T-helper 2 cell (primary cell): ENCODE data around the gene TMOD4.

Source experiments
- DNase-seq, 5 experiments: peaks; one replicate each; pipeline versions ENCODE4 v3.0.0 to v3.0.0-alpha.2; 2012 to 2022

TMOD4 gene

DNA sequence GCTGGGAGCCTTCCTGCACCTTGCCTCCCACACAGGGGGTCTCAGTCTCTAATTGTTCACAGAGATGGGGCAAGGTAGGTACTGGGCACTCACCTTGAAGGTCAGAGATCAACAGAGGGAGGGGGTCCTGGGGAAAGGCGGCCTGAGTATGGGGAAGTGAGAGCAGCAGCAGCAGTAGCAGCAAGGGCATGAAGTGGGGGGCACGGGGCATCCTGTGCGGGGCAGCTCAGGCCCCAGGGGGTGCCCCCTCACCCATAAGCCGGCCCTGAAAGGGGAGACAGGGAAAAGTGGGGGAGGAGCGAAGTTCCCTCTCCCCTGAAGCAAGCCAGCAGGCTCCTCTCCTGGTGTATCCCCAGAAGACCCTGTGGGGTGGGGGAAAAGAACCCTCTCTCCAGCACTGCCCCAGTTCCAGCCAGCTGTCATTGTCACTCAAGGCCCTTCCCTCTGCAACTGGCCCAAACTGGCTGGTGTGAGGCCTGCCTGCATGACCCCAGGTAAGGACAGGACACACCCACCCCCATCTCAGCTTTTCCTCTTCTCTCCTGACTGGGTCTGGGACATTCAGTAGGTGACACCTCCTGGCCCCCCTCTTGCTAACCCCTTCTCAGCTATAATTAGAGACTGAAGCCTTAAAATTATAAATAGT is 33.2 kb downstream of the TMOD4 start:
- DNase-seq, result no peak

DNA sequence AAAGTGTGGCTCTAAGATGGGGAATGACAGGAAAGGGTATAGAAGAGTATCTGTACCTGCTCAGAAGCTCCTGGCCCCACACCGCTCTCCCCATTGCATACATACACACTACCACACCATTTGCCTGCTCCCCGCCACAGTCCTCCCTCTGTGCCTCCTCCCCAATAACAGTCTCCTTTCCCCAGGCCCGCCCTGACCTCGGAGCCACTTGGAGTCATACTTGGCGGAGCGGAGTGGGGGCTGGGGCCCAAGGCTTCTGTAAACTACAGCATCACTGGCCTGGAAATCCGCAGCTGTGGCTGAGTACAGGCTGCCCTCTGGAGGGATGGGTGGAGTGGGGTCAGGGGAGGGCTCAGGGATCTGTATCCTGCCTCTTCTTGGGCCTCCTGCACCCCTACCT is 38.0 kb downstream of the TMOD4 start:
- DNase-seq, result no peak

DNA sequence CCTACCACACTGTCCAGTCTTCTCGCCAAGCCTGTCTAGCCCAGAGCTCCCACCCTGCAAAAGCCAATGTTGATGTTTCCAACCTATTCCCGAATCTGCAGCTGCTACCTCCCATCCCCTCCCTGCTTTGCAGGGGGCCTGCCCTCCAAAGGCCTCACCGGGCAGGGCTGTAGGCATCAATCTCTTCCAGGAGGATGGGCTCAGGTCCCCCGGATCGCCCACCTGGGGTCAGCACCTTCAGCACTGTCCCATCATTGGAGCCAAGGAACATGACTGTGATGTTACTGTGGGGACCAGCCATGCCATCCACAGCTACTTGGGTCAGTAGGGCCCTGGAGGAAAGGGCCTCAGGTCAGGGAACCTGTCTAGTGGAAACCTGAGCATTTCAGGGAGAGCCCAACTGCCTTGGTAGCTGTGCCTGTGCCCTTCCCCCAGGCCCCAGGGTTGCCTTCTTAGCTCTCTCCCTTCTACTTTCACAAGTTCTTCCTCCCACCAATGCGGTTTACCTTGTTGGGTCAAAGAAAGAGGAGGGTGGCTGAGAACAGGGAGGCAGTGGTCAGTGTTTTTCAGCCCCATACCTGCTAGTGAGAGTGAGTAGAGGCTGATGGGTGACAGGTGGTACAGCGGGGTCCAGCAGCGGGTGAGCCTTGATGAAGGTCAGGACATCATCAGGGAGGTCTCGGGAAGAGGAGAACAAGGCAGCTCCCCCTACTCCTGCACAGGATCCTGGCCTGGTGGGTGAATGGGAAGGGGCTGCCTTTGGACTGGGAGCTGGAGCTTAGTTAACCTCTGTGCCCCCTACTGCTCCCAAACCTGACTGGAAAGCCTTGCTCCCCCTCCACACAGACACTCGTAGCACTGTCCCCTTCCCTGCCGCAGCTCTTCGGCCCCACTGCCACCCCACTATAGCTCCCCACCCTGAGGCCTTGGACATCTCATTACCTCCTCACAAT is 40.1 kb downstream of the TMOD4 start:
- no peak for DNase-seq

DNA sequence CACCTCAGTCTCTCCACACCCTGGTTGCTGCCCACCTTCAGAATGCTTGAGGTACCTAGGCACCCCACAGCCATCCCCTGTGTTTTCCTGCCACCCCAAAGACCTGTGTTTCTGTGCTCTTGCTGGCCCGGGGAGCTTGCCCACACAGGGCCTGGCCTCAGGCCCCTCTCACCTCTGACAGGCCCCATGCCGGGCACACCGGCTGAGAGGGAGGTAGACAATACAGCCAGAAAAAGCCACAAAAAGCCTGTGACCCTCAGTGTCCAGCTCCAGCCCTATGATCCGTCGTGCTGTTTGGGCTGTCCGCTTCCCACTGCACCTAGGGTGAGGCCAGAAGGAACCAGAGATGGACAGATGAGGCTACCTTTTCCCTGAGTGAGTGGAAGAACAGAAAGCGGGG is 40.8 kb downstream of the TMOD4 start:
- no peak for DNase-seq

DNA sequence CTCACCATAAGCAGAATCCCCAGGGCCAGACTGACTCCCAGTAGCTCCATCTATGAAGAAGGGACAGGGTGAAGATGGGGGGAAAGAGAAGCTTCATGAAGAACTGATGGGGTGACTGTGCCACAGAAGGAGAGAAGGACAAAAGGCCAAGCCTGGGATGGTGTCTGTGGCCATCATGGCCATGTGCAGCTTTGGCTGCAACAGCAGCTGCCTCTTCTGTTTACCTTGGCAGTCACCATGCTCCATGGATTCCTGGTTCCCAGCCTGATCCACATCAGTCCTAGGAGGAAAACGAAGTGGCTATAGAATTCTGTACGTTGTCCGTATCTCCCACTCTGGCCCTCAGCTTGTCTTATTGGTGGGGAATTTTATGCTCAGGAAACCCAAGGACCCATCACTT is 41.4 kb downstream of the TMOD4 start:
- no peak for DNase-seq

DNA sequence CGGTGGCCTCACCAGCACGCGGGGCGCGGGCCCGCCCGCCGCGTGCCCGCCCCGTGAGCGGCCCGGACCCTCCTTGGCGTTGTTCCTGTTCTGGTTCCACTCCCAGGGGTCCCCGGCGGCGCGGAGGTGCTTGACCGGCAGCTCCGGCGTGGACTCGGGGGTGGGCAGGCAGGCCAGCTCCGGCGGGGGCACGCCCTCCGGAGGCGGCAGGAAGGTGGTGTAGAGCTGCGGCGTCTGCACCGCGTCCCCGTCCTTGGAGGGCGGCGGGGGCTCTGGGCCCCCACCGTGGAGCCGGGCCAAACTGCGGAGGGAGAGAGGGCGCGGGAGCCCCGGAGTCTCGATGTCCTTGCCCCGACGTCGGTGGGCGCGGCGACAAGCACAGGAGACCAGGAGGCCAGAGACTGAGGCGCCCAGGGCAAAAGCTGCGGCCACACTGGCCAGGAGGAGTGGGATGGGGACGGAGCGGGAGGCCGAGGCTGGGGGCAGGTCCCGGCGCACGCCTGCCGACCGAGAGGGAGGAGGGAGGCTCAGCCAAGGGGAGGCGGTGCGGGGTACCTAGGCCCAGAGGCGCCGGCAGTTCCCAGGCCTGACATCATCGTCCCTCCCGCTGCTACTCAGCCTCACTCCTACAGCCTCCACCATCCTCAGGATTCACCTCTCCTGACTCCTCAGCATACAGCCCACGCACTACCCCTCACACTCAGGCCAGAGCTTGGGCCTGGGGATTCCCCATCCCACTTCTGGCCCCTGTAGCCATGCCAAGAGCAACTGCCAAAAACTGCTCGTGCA is 42.6 kb downstream of the TMOD4 start:
- DNase-seq, result no peak

DNA sequence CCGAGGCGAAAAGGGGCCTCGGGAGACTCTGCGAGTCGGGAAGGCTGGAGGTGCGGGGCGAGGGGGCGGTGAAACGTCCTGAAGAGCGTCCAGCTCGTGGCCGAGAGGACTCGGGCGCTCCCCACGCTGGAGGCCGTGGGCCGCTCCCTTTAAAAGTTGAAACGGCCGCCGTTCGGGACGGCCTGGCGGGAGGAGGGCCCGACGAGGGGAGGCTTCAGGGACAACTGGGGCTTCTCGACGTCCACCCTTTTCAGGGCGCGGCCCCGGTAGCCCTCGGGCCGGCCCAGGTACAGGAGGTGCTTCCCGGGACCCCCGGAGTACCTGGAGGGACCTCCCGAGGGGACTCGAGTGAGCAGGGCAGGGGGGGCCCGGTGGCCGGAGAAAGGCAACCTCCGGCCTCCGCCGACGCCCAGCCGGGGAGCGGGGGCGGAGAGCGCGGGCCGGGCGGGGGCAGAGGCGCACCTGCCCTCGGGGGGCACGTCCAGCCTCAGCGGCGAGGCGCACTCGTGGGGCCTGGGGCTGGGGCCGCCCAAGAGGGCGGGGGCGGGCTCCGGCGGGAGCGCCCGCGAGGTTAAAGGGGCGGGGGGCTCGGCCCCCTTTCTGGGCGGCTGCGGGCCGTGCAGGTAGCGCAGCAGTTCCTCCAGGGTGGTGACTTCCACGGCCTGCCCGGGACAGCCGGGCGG is 43.3 kb downstream of the TMOD4 start:
- no peak for DNase-seq

DNA sequence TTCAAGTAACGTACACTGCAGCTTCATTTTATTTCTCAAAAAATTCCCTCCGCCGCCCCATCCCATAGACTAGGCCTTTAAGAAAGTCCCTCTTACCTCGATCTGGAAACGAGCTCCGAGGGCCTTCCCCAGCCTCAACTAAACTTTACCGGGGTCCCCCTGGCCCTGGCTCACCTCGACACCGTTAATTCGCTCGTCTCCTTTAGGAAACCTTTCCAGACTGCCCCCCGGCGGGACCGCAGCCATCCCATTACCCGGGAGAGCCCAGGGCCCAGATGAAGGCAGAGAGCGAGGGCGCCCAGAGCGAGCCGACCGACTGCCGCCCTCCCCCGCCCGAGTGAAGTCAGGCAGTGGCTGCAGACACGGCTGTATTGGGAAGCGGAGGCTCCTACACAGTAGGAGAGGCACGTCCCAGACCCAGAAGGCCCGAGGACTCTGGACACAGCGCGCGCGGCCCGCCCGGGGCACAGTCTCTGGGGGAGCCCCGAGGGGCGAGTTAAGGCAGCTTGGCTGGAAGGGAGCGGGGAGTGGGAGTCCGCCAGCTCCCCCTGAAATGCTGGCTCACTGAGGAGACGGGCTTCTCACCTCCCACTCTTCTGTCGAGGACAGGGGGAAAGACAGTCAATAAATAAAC is 44.0 kb downstream of the TMOD4 start:
- DNase-seq, result no peak

DNA sequence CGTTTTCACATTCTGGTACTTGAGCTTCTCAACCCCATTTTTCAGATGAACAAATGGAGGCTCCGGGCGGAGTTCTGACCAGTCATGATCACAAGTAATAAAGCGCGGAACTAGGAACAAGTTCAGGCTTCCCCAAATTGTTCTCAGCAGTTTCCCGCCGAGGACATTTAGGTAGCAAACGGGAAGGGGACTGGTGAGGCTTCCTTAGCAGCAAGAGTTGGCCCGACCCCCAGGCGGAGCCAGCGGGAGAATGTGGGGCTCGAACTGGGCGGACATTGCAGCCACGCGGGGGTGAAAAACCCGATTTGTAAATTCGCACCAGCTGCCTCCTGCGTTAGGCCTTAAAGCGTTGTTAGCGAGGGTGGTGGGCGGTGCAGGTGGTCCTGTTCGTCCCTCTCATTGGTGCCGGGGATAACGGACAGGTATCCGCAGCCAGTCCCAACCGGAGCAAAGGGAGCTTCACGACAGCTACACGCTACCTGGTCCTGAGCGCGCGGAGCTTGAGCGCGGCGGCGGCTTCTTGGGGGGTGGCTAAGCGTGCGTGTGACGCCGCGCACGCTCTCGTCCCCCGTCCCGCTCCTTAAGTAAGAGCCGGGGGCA is 44.7 kb downstream of the TMOD4 start:
- DNase-seq, result peak; percentile 39 to 84 (median 56)

DNA sequence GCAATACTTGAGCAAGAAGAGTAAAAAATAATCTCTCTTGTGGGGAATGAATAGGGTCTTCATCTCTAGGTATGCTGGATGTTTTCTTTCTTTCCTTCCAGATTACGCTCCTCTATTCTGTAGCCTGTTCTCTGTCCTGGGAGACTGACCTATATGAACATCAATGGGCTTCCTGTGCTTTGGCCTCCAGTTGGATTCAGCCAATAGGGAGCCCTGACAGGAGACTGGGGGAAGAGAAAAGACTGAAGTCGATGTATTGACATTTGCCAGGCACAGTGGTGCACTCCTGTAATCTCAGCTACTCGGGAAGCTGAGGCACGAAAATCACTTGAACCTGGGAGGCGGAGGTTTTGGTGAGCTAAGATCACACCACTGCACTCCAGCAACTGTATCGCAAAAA is 47.0 kb downstream of the TMOD4 start:
- DNase-seq, result no peak

DNA sequence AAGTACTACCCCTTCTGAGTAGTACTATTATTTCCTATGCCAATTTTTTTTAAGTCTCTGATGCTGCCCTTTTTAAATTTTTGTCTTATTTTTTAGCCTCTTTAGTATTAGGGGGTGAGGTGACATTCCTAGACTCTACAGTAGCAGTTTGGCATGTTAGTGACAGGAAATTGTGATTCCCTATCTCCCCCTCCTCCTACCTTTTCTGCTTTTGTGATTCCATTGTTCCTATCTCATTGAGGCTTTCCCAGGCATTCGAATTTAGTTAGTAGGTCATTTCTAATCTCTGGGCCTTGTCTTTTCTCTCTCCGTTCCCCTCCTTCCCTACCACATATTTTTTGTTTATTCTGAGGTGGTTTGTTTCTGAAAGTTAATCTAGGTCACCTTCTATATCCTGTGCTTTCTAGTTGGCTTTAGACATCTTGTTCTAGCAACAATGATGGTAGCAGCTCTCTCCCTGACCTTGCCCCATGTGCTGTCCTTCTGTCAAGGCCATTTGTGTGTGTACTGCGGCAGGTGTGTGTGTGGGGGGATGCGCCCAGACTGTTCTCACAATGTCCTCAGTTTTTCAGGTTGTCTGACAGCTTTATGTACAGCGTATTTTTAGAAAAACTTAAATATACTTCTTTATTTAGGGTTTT is 50.9 kb downstream of the TMOD4 start:
- DNase-seq, result no peak
